DOHH2 (cell line): ENCODE measurements around the gene ZNF654.

ENCODE experiments used
- CTCF ChIP-seq: fragments of 200-600 bp; sonication (generic); IDR thresholded peaks from one replicate; pipeline ENCODE4 v1.5.1; 2014; ENCODE audit warnings: antibody characterized with exemption, mild to moderate bottlenecking, low read depth, low read length; ENCODE audit not compliant: poor library complexity, severe bottlenecking
- EZH2phosphoT487 ChIP-seq: fragments of 200-600 bp; sonication (generic); IDR thresholded peaks from 2 replicates; pipeline ENCODE4 v1.6.1; 2017; ENCODE audit warnings: borderline replicate concordance, mild to moderate bottlenecking, antibody characterized with exemption, low read length, moderate library complexity, mixed read lengths

GRCh38 chr3:88168171-88168570 is 109.1 kb downstream of the ZNF654 start:
- TF ChIP-seq CTCF: no peak
- no peak for TF ChIP-seq EZH2phosphoT487
